ENCODE results near the gene CASP4. TPM values are rescaled to one million over a fixed set of nuclear protein-coding genes. Genes with fewer than 3 reads are reported as not detected.

The CASP4 gene
- total RNA-seq (10 to 100 TPM in 3 of 4 donors, 1 to 10 TPM in 1; 5.5 to 17.8 (median 13.8) TPM), polyA plus RNA-seq (100 to 1,000 TPM in 1 of 3 donors, 1 to 10 TPM in 2; 5.8 to 113 (median 6.9) TPM)
- long read RNA-seq, donor 1, transcript CASP4-203 (9 exons, 2,158 nt) = major isoform, 8 of 9 reads
- long read RNA-seq, donor 1, partial matches to known transcripts = 1 of 9 reads
- long read RNA-seq, donor 1, other reads (novel, unspliced or antisense) = 0 of 9 reads
- long read RNA-seq, donor 2, partial matches to known transcripts = 1 of 5 reads
- long read RNA-seq, donor 2, other reads (novel, unspliced or antisense) = 1 of 5 reads

DNA sequence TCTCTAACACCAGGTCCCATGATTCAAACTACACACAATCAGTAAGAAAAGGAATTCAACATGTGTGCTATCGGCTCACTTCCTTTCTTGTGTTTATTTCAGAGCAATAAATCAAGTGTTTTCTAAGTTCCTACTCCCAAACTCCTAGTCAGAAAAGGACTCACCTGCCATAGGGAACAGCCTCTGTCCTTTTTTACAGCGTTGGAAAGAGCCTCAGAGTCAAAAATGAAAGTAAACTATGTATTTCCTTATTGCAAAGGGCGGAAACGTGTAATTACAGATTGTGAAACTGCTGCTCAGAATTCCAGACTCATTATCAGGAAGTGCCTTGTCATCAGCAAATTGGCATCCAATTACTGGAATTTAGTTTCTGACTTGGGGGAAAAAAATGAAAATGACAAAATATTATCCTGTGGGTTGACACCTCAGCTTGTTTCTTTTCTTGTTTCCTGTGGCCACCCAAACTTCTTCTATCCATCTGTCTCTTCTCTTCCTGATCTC, at the start of gene CASP4:
CASP4 (minus strand) TSS at position 220 of the 501 bp plus-strand sequence; CDS start at position 171, 49 bp downstream.
- intact Hi-C loops (cut with DNase I) = no loop called here
- ATAC-seq = peak; percentile 58 to 83 (median 71)

DNA sequence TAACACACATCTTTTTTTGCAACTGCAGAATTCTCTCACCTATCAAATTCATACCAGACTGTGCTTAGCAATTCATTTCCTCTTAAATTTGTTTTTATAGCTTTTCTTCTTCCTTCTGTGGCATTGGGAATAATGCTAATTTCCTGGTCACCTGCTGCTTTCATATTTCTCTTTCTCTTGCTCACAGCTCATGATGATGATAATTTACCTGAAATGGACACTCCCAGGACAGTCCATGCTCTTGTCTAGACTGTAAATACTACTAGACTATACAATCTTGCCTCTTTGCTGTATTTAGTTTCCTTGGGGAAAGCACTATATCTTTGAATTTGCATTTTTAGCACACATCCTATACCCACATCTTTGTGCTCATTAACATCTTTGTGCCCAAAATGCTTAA, 39.1 kb upstream of the CASP4 start:
- intact Hi-C loops (cut with DNase I) = no loop called here
- no peak overlapping the region for H3K27ac ChIP-seq
- no peaks in the 10 kb centered on the region for H3K36me3 ChIP-seq (ENCODE audit: insufficient read depth in 1 of 2, low read depth in 1 of 2)
- H3K9me3 ChIP-seq = no peaks in the 10 kb centered on the region
- no peak for DNase-seq
- TF ChIP-seq, protein P1, sequence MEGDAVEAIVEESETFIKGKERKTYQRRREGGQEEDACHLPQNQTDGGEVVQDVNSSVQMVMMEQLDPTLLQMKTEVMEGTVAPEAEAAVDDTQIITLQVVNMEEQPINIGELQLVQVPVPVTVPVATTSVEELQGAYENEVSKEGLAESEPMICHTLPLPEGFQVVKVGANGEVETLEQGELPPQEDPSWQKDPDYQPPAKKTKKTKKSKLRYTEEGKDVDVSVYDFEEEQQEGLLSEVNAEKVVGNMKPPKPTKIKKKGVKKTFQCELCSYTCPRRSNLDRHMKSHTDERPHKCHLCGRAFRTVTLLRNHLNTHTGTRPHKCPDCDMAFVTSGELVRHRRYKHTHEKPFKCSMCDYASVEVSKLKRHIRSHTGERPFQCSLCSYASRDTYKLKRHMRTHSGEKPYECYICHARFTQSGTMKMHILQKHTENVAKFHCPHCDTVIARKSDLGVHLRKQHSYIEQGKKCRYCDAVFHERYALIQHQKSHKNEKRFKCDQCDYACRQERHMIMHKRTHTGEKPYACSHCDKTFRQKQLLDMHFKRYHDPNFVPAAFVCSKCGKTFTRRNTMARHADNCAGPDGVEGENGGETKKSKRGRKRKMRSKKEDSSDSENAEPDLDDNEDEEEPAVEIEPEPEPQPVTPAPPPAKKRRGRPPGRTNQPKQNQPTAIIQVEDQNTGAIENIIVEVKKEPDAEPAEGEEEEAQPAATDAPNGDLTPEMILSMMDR (IDR thresholded peaks at IDR 0.05) = no peak
- ATAC-seq = no peak
- no peak overlapping the region for H3K4me3 ChIP-seq
- H3K4me1 ChIP-seq = no peaks in the 10 kb centered on the region
- H3K27me3 ChIP-seq (ENCODE audit: insufficient read depth in 3 of 3, low read length in 2 of 3) = no peaks in the 10 kb centered on the region

More for the DNA sequence above, at the start of gene CASP4:
- Histone ChIP-seq H3K27ac (peak within 1 kb of the TSS; percentile 62), H3K4me1 (peaks cover 7% of the 10 kb centered on the region), H3K36me3 (ENCODE audit: insufficient read depth in 1 of 2, low read depth in 1 of 2) (no peaks in the 10 kb centered on the region), H3K4me3 (peak within 1 kb of the TSS; percentile 70), H3K9me3 (peaks cover 6% of the 10 kb centered on the region), H3K27me3 (ENCODE audit: insufficient read depth in 3 of 3, low read length in 2 of 3) (no peaks in the 10 kb centered on the region)
- DNase-seq = no peak
- 1 to 3% (median 1%) methylated on average over 4 of the region's 4 CpGs for WGBS, 3 donors
- TF ChIP-seq, protein P1 (IDR thresholded peaks at IDR 0.05) = no peak

DNA sequence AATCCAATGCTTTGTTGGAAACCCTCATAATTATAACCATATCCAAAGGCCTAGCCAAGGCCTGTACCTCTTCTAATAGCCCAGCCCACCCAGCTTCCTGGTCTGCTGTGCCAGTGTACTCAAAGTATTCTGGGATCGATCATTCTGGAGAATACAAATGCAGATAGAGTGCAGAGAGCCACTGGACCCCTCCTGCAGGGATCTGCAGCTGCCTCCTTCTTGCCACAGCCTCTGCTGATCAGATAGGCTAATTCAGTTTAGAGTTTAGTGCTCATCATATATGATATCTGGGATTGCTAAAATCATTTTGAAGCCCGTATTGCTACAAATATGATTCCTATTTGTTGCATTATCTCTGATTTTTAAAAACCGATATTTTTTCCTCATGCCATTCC, 37.1 kb upstream of the CASP4 start:
- ATAC-seq (no peak), DNase-seq (no peak)
- H3K27me3 ChIP-seq (ENCODE audit: insufficient read depth in 3 of 3, low read length in 2 of 3) = no peaks in the 10 kb centered on the region
- no peak overlapping the region for H3K27ac ChIP-seq
- no peaks in the 10 kb centered on the region for H3K4me1 ChIP-seq
- H3K9me3 ChIP-seq = no peaks in the 10 kb centered on the region
- H3K4me3 ChIP-seq = no peak overlapping the region
- no peaks in the 10 kb centered on the region for H3K36me3 ChIP-seq (ENCODE audit: insufficient read depth in 1 of 2, low read depth in 1 of 2)
- intact Hi-C loops (cut with DNase I) = no loop called here
- 80 to 86% (median 84%) methylated on average over 3 of the region's 3 CpGs for WGBS, 3 donors
- TF ChIP-seq, protein P1 (IDR thresholded peaks at IDR 0.05) = no peak

DNA sequence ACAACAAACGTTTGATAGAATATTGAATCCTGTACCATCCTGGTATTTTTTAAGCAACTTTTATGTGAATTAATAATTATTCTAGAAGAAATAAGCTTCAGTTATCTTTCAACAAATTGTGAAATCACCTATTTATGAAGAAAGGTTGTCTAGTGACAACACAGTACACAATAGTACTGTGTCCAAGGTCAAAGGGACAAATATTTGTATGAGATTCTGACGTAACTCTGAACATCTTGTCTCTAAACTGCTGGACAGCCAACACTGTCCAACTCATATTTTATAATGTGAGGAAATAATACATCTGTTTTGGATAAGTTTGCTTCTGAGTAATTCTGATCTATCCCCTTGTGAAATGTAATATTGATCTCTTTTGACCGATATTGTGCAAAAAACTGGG, 35.6 kb upstream of the CASP4 start:
- H3K27ac ChIP-seq = no peak overlapping the region
- no peak overlapping the region for H3K4me3 ChIP-seq
- intact Hi-C loops (cut with DNase I) = no loop called here
- no peaks in the 10 kb centered on the region for H3K4me1 ChIP-seq
- 35 to 61% (median 49%) methylated on average over 3 of the region's 3 CpGs for WGBS, 3 donors
- H3K36me3 ChIP-seq (ENCODE audit: insufficient read depth in 1 of 2, low read depth in 1 of 2) = no peaks in the 10 kb centered on the region
- no peak for ATAC-seq
- H3K27me3 ChIP-seq (ENCODE audit: insufficient read depth in 3 of 3, low read length in 2 of 3) = no peaks in the 10 kb centered on the region
- TF ChIP-seq, protein P1 (IDR thresholded peaks at IDR 0.05) = no peak
- H3K9me3 ChIP-seq = no peaks in the 10 kb centered on the region
- no peak for DNase-seq

DNA sequence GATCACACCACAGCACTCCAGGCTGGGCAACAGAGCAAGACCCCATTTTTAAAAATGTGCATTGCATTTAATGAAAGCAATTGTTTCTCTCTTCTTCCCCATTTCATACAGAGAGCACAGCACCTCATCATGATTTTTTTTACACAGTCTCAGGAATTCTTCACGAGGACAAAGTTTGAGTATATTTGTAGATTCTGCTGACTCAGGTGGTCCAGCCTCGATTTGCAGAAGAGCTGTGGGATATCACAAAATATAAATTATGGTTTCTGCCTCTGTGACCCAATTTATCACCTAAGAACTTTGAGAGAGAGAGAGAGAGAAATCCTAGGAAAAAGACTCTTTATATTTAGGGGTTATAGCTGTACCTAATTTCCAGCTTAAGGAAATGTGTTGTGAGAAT, 34.8 kb upstream of the CASP4 start:
- no peak for DNase-seq
- no peaks in the 10 kb centered on the region for H3K4me1 ChIP-seq
- H3K9me3 ChIP-seq = no peaks in the 10 kb centered on the region
- intact Hi-C loops (cut with DNase I) = no loop called here
- no peaks in the 10 kb centered on the region for H3K27me3 ChIP-seq (ENCODE audit: insufficient read depth in 3 of 3, low read length in 2 of 3)
- WGBS, 3 donors = 77 to 81% (median 80%) methylated on average over 2 of the region's 2 CpGs
- no peak for ATAC-seq
- TF ChIP-seq, protein P1 (IDR thresholded peaks at IDR 0.05) = no peak
- no peak overlapping the region for H3K27ac ChIP-seq
- H3K4me3 ChIP-seq = no peak overlapping the region
- no peaks in the 10 kb centered on the region for H3K36me3 ChIP-seq (ENCODE audit: insufficient read depth in 1 of 2, low read depth in 1 of 2)
